Activated CD4-positive, CD25-positive, alpha-beta regulatory T cell (primary cell): Measurements from ENCODE around the gene TRPM3.

Source experiments
- DNase-seq, 4 experiments: peaks; one replicate each; lab custom pipeline; 2025; lab: John Stamatoyannopoulos, UW

TRPM3 gene

GRCh38 chr9:70553707-70554673 lies 567.4 kb downstream of the TRPM3 start:
- no peak for DNase-seq

GRCh38 chr9:70552561-70552960 lies 568.9 kb downstream of the TRPM3 start:
- DNase-seq = no peak

GRCh38 chr9:70551801-70552200 lies 569.6 kb downstream of the TRPM3 start:
- no peak for DNase-seq

- no peak for DNase-seq
Observed at GRCh38 chr9:70551396-70551795, 570.0 kb downstream of the TRPM3 start.

- DNase-seq = no peak
Observed at GRCh38 chr9:70549926-70550325, 571.5 kb downstream of the TRPM3 start.

GRCh38 chr9:70542311-70542931 lies 579.0 kb downstream of the TRPM3 start:
- no peak for DNase-seq

GRCh38 chr9:70540016-70540415 lies 581.4 kb downstream of the TRPM3 start:
- no peak for DNase-seq

- DNase-seq = no peak
Observed at GRCh38 chr9:70539526-70539925, 581.9 kb downstream of the TRPM3 start.

DNA sequence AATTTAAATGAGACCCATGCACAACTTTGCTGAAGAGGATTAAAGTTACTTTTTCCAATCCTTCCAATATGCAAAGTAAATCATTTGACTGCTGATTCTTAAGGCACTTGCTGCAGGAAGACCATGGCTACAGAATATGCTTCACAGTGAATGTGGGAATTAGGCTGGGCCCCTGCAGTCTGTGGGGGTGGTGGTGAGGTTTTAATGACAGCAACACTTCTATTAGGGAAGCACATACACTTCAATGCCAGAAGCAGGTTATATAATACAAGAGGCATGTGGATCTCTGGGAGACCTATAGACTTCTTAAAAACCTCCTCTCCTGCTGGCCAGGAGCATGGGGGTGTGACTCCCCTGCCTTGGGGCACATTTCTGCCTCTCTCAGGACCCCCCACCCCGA lies 582.4 kb downstream of the TRPM3 start:
- no peak for DNase-seq

GRCh38 chr9:70537084-70537483 lies 584.3 kb downstream of the TRPM3 start:
- DNase-seq = no peak

DNA sequence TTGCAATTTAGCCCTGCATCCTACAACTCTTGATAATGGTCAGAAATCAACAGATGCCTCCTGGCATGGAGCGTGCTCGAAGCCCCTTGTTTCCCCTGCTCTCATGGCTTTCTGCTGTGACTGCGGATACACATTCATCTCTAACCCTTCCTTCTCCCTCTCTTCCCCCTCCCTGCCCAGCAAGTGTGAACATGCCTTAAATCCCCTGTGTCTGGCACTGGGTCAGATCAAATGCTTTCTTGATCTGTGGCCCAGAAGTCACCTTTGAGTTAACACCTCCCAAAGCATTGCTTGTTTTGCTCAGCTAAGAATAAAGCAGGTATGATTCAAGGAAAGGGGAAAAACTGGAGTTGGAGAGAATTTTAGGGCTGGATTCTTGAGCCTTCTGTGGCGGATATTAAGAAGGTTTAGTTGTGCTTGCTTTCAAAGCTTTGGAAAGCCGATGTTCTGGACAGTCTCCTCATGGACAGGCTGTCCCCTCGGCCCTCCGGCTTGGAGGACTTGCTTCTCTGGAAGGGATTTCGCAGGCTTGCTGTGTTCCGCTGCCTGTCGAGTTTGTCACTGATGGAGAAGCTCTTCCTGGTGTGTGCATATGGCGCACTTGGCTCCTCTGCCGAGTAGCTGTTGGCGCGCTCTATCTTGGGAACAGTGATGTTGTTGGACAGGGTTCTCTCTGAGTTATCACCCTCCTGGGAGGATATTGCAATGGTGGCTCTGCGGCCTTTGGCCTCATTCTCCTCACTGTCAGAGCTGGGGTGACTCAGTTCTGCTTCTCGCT lies 585.7 kb downstream of the TRPM3 start:
- no peak for DNase-seq

DNA sequence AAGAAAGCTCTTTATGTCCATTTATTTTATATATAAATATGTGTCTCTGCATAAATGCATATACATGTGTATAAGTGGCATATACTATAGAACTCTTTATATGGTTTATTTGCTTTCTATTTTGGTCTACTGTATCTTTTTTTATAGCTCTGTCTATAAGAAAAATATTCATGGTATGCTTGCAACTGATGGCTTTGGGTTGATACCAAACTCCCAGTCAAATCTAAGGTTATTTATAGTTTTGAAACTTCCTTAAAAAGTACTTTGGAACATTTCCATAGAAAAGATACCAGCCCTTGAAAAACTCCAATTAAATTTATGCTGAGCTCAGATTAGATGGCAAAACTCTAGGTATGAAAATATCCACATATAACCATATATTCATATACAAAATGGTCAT lies 587.0 kb downstream of the TRPM3 start:
- no peak for DNase-seq

- DNase-seq = no peak
Observed at GRCh38 chr9:70534061-70534460, 587.4 kb downstream of the TRPM3 start.

DNA sequence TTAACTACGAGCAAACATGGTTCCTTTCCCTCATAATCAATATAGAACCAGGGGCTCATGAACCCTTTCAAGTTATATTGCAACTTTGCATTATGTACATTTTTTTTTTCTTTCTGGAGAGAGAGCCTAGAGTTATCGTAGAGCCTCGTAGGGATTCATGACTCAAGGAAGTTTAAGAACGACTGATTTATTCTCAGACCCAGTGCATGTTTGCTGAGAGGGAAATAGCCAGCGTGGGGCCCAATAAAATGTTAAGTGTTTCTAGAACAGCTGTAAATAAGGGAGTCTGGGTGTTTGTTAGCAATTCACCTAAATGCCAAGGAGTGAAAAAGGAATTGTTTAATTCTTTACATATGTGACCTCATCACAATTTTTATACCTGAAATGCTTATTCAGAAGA lies 587.9 kb downstream of the TRPM3 start:
- no peak for DNase-seq

DNA sequence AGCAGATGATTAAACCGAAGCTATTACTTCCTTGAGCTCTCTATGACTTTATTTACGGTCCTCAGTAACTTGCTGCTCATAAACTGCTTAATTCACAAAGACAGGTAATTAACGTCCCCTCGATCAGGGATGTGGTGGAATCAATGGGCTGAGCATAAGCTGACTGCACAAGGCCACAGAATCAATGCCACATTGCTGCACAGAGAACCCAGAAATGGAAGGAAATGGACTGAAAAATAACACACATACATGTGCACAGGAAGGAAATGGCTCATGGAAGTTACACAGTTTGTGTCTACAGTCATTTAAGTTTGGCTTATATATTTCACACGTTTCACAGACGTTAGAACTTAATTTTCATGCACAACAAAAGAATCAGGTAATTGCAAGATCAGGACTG lies 588.7 kb downstream of the TRPM3 start:
- no peak for DNase-seq

- DNase-seq = no peak
Observed at GRCh38 chr9:70531311-70531710, 590.1 kb downstream of the TRPM3 start.

- no peak for DNase-seq
Observed at GRCh38 chr9:70530716-70531115, 590.7 kb downstream of the TRPM3 start.

GRCh38 chr9:70529833-70530232 lies 591.6 kb downstream of the TRPM3 start:
- no peak for DNase-seq

DNA sequence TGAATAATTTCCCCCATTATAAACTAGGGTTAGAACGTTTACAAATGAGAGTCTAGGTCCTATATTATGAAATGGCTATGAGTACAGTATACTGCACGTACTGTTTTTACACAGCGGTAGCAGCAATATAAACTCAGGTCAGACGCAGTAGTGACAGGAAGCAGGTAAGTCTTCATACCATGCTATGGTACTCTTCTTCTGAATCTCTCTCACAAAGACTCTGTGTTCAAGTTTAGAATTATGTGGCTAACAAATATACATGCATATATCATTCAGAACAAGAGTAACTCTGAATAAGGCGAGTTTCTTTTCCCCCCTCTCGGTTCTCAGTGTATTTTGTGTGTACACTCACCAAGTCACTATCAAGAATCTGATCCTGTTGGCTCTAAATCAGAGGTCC lies 592.0 kb downstream of the TRPM3 start:
- DNase-seq = no peak

DNA sequence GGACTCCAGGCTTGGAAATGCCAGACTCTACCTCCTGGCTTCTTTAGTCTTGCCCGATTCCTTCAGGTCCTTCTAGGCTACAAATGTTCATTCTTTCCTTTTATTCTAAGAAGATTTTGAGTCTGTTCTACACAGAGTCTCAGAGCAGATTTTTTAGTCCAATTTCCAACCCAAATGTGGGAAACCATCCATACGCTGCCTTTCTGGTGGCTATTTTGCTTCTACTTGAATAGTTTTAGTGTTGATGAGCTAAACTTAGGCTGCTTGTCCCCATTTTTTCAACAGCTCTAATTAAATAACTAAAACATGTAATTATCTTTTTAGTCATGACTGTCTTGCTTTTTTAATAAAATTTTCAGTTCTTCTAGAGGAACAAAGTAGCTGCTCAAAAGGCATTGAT lies 594.5 kb downstream of the TRPM3 start:
- no peak for DNase-seq

DNA sequence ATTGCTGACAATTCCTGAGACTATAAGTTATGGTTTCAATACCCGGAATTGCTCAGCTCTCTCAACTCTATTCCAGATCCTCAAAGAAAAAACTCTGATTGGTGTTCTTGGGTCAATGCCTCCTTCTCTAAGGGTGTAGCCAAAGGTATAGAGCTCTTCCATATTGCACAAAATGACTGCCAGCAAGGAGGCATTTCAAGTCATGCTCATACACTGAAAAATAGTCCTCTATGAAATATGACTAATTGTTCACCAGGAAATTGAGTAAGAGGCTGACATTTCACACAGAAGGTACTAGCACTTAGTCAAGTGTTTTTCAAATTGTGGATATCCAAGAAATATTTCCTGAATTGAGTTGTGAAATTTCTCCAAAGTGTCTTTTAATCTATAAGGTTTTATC lies 595.9 kb downstream of the TRPM3 start:
- DNase-seq = no peak

DNA sequence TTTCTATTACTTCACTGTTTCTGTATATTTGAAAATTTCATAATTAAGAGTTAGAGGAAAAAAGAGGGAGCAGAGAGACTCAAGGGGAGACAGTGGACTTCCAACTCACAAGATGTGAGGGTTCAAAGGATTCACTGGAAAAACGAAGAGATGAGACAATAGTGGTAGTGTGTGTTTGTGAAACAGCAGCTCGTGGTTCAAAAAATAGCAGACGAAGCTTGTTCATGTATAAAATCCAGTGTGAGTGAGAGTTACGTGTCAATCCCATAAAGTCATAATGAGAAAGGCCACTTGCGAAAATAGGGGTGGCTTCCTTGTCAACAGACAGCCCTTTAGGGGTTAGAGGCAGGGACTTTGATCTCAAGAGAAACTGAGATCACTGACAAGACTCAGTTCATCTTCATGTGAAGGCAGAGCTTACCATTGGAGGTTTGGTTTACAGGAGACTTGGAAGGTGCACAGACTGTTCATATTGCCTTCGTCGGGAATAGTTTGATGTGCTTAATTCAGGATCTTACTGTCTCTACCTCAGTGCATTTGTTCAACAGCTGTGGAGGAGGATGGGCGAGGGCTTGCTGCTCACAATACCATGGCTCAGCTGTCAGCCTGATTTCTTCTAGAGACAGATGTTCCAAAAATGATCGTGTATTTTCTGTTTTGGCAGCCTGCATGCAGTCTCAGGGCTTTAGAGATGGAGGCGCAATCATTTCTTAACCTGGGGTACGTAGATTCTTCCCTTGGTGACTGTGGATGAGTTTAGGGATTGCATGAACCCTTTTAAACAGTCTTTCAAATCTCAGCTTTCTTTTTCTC lies 601.3 kb downstream of the TRPM3 start:
- no peak for DNase-seq
